Lung (tissue), 12 donors: ENCODE data around the gene CAV2. TPM values are rescaled to one million over a fixed set of nuclear protein-coding genes. Genes with fewer than 3 reads are reported as not detected.

Experiments
- ATAC-seq: fragments of 200-7000 bp; cut with Tn5 transposase; one replicate; pipeline ENCODE4 v1.9.1; 2020; ENCODE audit warnings: moderate number of reproducible peaks; ENCODE audit not compliant: insufficient read depth, low FRiP score
- DNase-seq, 3 donors: peaks; one replicate each; pipeline ENCODE4 v3.0.0-alpha.2; 2013 to 2017
- H3K27ac ChIP-seq, 2 donors: one replicate each; pipeline ENCODE4 v1.5.1; 2013; ENCODE audit warnings: mild to moderate bottlenecking in 2 of 2, moderate library complexity in 2 of 2, control low read depth in 1 of 2, inconsistent platforms in 1 of 2, low read depth in 1 of 2, low read length in 1 of 2
- H3K27me3 ChIP-seq, 3 donors: one replicate each; pipeline ENCODE4 v1.5.1; 2013; ENCODE audit warnings: low read length in 2 of 3; ENCODE audit not compliant: control insufficient read depth in 3 of 3, insufficient read depth in 3 of 3
- H3K36me3 ChIP-seq, 4 donors: one replicate each; pipeline ENCODE4 v1.5.1; 2013; ENCODE audit warnings: low read length in 4 of 4, mild to moderate bottlenecking in 1 of 4, moderate library complexity in 1 of 4; ENCODE audit not compliant: control insufficient read depth in 4 of 4, insufficient read depth in 4 of 4
- H3K4me1 ChIP-seq, 5 donors: one replicate each; pipeline ENCODE4 v1.5.1; 2013; ENCODE audit warnings: low read length in 5 of 5, mild to moderate bottlenecking in 2 of 5, moderate library complexity in 1 of 5; ENCODE audit not compliant: control insufficient read depth in 5 of 5, insufficient read depth in 5 of 5
- H3K4me3 ChIP-seq: one replicate; pipeline ENCODE4 v1.5.1; 2013; ENCODE audit warnings: mild to moderate bottlenecking, control low read depth, moderate library complexity
- H3K9ac ChIP-seq, 2 donors: one replicate each; pipeline ENCODE4 v1.5.1; 2013; ENCODE audit warnings: low read length in 2 of 2, control low read depth in 1 of 2; ENCODE audit not compliant: insufficient read depth in 1 of 2
- H3K9me3 ChIP-seq, 4 donors: one replicate each; pipeline ENCODE4 v1.5.1; 2013; ENCODE audit warnings: low read length in 3 of 4, mild to moderate bottlenecking in 1 of 4, moderate library complexity in 1 of 4; ENCODE audit not compliant: control insufficient read depth in 4 of 4, insufficient read depth in 3 of 4
- WGBS, 2 donors: extraction: QIAGEN DNeasy Blood & Tissue Kit; methylation state at CpG; one replicate each; pipeline ENCODE4 v1.1.7; 2013; 5-methylcytosine and 5-hydroxymethylcytosine counted together
- polyA plus RNA-seq, 2 donors: library from polyadenylated mRNA; stranded (reverse); fragments of 200-250 nt; gene quantifications; one replicate each; pipeline ENCODE4 v1.2.1, GENCODE V29; 2013
- total RNA-seq, 2 donors: library from RNA; depleted of rRNA in 1 of 2; stranded (reverse); fragments of >200 nt in 1 of 2; gene quantifications; one replicate each; pipeline ENCODE4 v1.2.1, GENCODE V29; 2014 to 2021
- TF ChIP-seq, protein P1 (sequence below): IDR thresholded peaks from 2 replicates; pipeline ENCODE4 v1.5.1; 2012; ENCODE audit warnings: mild to moderate bottlenecking; ENCODE audit errors: control extremely low read depth, extremely low read depth
- donor health status: control.
- donor health status: control.
- donor health status: Bipolar disorder and iron deficiency.
- donor health status: healthy.
- donor health status: DM: yes; HTN: yes; CAD: no.

Gene CAV2
- total and polyA plus RNA-seq, 4 donors: 57.9 to 214 (median 106) TPM

DNA sequence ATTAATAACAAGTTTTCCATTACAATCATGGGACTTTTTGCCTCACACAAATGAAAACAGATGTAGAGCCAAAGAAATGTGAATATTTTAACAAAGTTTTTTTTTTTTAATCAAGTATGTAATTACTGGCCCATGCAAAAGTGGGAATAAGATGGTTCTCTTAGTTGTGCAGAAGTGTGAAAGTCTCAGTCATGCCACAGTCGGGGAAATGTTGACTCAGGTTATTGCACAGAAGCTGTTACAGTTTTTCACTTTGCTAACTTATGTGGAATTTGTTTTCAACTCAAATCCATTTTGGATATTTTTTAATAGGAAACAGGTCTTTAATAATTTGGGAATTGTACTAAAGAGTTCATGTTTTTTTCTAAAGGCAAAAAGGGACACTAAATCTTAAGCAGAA lies 44.0 kb upstream of the CAV2 start:
- DNase-seq (no peak), ATAC-seq (no peak)
- H3K36me3 ChIP-seq: no peaks in the 10 kb centered on the region
- H3K9me3 ChIP-seq: no peaks in the 10 kb centered on the region
- H3K9ac ChIP-seq: no peak overlapping the region
- no peak overlapping the region for H3K27ac ChIP-seq
- 74 to 82% methylated on average over 1 of the region's 1 CpG for WGBS, 2 donors
- no peak overlapping the region for H3K4me3 ChIP-seq
- TF ChIP-seq, protein P1, sequence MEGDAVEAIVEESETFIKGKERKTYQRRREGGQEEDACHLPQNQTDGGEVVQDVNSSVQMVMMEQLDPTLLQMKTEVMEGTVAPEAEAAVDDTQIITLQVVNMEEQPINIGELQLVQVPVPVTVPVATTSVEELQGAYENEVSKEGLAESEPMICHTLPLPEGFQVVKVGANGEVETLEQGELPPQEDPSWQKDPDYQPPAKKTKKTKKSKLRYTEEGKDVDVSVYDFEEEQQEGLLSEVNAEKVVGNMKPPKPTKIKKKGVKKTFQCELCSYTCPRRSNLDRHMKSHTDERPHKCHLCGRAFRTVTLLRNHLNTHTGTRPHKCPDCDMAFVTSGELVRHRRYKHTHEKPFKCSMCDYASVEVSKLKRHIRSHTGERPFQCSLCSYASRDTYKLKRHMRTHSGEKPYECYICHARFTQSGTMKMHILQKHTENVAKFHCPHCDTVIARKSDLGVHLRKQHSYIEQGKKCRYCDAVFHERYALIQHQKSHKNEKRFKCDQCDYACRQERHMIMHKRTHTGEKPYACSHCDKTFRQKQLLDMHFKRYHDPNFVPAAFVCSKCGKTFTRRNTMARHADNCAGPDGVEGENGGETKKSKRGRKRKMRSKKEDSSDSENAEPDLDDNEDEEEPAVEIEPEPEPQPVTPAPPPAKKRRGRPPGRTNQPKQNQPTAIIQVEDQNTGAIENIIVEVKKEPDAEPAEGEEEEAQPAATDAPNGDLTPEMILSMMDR: no peak
- H3K4me1 ChIP-seq: peaks cover 0 to 15% (median 3%) of the 10 kb centered on the region in 5 donors
- no peaks in the 10 kb centered on the region for H3K27me3 ChIP-seq

DNA sequence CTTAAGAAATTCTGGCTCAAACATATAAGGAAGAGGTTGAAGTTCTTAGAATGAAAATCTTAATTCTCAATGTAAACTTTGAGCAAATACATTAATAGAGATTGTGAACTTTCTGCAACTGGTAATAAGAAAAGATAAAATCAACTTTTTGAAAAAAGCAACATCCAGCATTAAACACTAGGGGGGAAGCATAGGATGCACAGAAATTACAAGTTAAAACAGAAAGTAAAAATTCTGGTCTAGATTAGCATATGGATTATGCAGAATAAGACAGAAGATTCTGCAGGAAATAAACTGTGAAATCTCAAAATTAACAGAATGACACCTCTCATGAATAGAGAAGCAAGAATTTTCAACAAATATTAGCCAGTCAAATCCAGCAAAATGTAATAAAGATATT lies 38.0 kb upstream of the CAV2 start:
- TF ChIP-seq, protein P1: no peak
- no peaks in the 10 kb centered on the region for H3K36me3 ChIP-seq
- DNase-seq (no peak), ATAC-seq (no peak)
- no peaks in the 10 kb centered on the region for H3K27me3 ChIP-seq
- H3K9me3 ChIP-seq: no peaks in the 10 kb centered on the region
- peaks cover 0 to 3% (median 1%) of the 10 kb centered on the region in 5 donors for H3K4me1 ChIP-seq
- H3K27ac ChIP-seq: no peak overlapping the region
- no peak overlapping the region for H3K9ac ChIP-seq
- H3K4me3 ChIP-seq: no peak overlapping the region

DNA sequence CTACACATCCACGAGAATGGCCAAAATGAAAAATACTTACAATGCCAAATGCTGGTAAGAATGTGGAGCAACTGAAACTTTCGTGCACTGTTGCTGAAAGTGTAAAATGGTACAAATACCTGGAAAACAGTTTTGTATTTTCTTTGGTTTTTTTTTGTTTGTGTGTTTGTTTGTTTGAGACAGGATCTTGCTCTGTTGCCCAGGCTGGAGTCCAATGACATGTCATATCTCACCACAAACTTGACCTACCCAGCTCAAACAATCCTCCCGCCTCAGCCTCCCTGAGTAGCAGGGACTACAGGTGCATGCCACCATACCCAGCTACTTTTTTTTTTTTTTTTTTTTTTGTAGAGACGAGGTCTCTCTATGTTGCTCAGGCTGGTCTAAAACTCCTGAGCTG lies 35.6 kb upstream of the CAV2 start:
- H3K27me3 ChIP-seq: no peaks in the 10 kb centered on the region
- WGBS, 2 donors: 93 to 95% methylated on average over 4 of the region's 4 CpGs

More for the DNA sequence above, 35.6 kb upstream of the CAV2 start:
- no peak for DNase-seq
- no peak for ATAC-seq
- peaks cover 0 to 5% (median 2%) of the 10 kb centered on the region in 5 donors for H3K4me1 ChIP-seq
- H3K27ac ChIP-seq: no peak overlapping the region
- H3K36me3 ChIP-seq: no peaks in the 10 kb centered on the region
- no peak overlapping the region for H3K9ac ChIP-seq
- no peak overlapping the region for H3K4me3 ChIP-seq
- TF ChIP-seq, protein P1: no peak
- no peaks in the 10 kb centered on the region for H3K9me3 ChIP-seq
